Endothelial cell of umbilical vein (primary cell): ENCODE results near the gene CIAO3. TPM values are rescaled to one million over a fixed set of nuclear protein-coding genes. Genes with fewer than 3 reads are reported as not detected.

Experiments used
- BruUV-seq: library from RNA; stranded (reverse); fragments of 400-500 nt; replicated peaks from 2 replicates; lab custom pipeline; 2021; lab: Mats Ljungman, UMichigan
- CTCF ChIA-PET: fragments of 300-600, 350-600 bp; sonication (Branson Sonifier 250); formaldehyde crosslinking; loops from one replicate; lab custom pipeline; 2021; ENCODE audit warnings: antibody characterized with exemption, inconsistent platforms; lab: Charles Lee
- POLR2A ChIA-PET: fragments of 300-600, 350-600 bp; sonication (Branson Sonifier 250); formaldehyde crosslinking; loops from one replicate; lab custom pipeline; 2021; ENCODE audit warnings: antibody characterized with exemption, inconsistent platforms; lab: Charles Lee
- DNase-seq: peaks from one replicate; pipeline ENCODE4 v3.0.0-alpha.2; 2011; ENCODE audit warnings: low read depth, low spot score
- FAIRE-seq: peaks from 2 replicates; lab custom pipeline; 2011; peaks lifted over from hg19 to GRCh38; lab: Jason Lieb, UNC
- H2AFZ ChIP-seq: 2 replicates; pipeline ENCODE4 v1.6.0; 2012; ENCODE audit warnings: low read depth, low read length, control low read depth, inconsistent platforms
- H3K27ac ChIP-seq: 2 replicates; pipeline ENCODE4 v1.5.1; 2011; ENCODE audit warnings: low read depth, mild to moderate bottlenecking, control low read depth, low read length, moderate library complexity; ENCODE audit not compliant: insufficient read depth
- H3K27me3 ChIP-seq, 2 experiments: 2 replicates each; pipeline versions ENCODE4 v1.6.0 to v1.6.1; 2011; ENCODE audit warnings: low read length in 2 of 2, mixed read lengths in 1 of 2; ENCODE audit not compliant: control insufficient read depth in 2 of 2, insufficient read depth in 2 of 2
- H3K36me3 ChIP-seq, 2 experiments: 2 replicates in 1 of 2; 3 replicates in 1 of 2; pipeline ENCODE4 v1.5.1; 2011; ENCODE audit warnings: low read length in 2 of 2, mild to moderate bottlenecking in 1 of 2, moderate library complexity in 1 of 2; ENCODE audit not compliant: control insufficient read depth in 2 of 2, insufficient read depth in 2 of 2; ENCODE audit errors: extremely low read depth in 1 of 2
- H3K4me1 ChIP-seq: 3 replicates; pipeline ENCODE4 v1.5.1; 2011; ENCODE audit warnings: mild to moderate bottlenecking, low read length; ENCODE audit not compliant: control insufficient read depth, insufficient read depth; ENCODE audit errors: extremely low read depth
- H3K4me2 ChIP-seq: 2 replicates; pipeline ENCODE4 v1.6.1; 2011; ENCODE audit warnings: low read length, control low read depth, mixed read lengths; ENCODE audit not compliant: insufficient read depth
- H3K4me3 ChIP-seq, 3 experiments: fragments of 200-600 bp in 1 of 3; sonication (generic), shearing (Covaris generic) in 1 of 3; replicated peaks in 1 of 3; 2 replicates each; pipeline ENCODE4 v1.5.1; 2011 to 2016; ENCODE audit warnings: control low read depth in 3 of 3, low read length in 3 of 3, mild to moderate bottlenecking in 2 of 3, inconsistent platforms in 1 of 3, low read depth in 1 of 3, moderate library complexity in 1 of 3; ENCODE audit not compliant: insufficient read depth in 1 of 3
- H3K79me2 ChIP-seq: 2 replicates; pipeline ENCODE4 v1.6.0; 2012; ENCODE audit warnings: low read length, inconsistent platforms; ENCODE audit not compliant: control insufficient read depth, insufficient read depth
- H3K9ac ChIP-seq: replicated peaks from 2 replicates; pipeline ENCODE3; 2011; ENCODE audit warnings: low read length, control low read depth; ENCODE audit not compliant: insufficient read depth; ENCODE audit errors: extremely low read depth
- H3K9me1 ChIP-seq: replicated peaks from 3 replicates; pipeline ENCODE4 v1.6.0; 2011; ENCODE audit warnings: mild to moderate bottlenecking, low read length; ENCODE audit not compliant: control insufficient read depth, insufficient read depth; ENCODE audit errors: extremely low read depth
- H3K9me3 ChIP-seq: replicated peaks from 2 replicates; pipeline ENCODE4 v1.5.1; 2012; ENCODE audit warnings: low read length, inconsistent platforms; ENCODE audit not compliant: control insufficient read depth, insufficient read depth
- H4K20me1 ChIP-seq: replicated peaks from 2 replicates; pipeline ENCODE3; 2011; ENCODE audit warnings: mild to moderate bottlenecking, low read length; ENCODE audit not compliant: control insufficient read depth, insufficient read depth; ENCODE audit errors: extremely low read depth
- CTCF ChIP-seq, 2 donors: IDR thresholded peaks; 1 replicate in 1 of 2; 2 replicates in 1 of 2; pipeline ENCODE4 v1.5.1; 2011; ENCODE audit warnings: low read length in 2 of 2, mild to moderate bottlenecking in 2 of 2, moderate library complexity in 2 of 2, control low read depth in 1 of 2, inconsistent platforms in 1 of 2, low read depth in 1 of 2; ENCODE audit not compliant: insufficient read depth in 1 of 2; ENCODE audit errors: extremely low read depth in 1 of 2
- EZH2 ChIP-seq: IDR thresholded peaks from 2 replicates; pipeline ENCODE4 v1.6.1; 2012; ENCODE audit warnings: borderline replicate concordance, low read depth, mild to moderate bottlenecking, moderate library complexity, low read length, inconsistent platforms; ENCODE audit not compliant: severe bottlenecking
- FOS ChIP-seq: IDR thresholded peaks from 2 replicates; pipeline ENCODE4 v1.6.1; 2011; ENCODE audit warnings: mild to moderate bottlenecking, low read length, moderate library complexity, borderline replicate concordance; ENCODE audit not compliant: insufficient read depth
- GATA2 ChIP-seq: IDR thresholded peaks from 2 replicates; pipeline ENCODE4 v1.7.0; 2011; ENCODE audit warnings: low read depth, mild to moderate bottlenecking, moderate library complexity, mixed read lengths, low read length; ENCODE audit not compliant: insufficient read length, insufficient read depth
- JUN ChIP-seq: IDR thresholded peaks from 2 replicates; pipeline ENCODE4 v1.6.1; 2011; ENCODE audit warnings: borderline replicate concordance, low read depth; ENCODE audit not compliant: insufficient read length, insufficient read depth
- MYC ChIP-seq: IDR thresholded peaks from one replicate; pipeline ENCODE4 v1.6.1; 2011; ENCODE audit warnings: mild to moderate bottlenecking, low read depth, low read length
- POLR2A ChIP-seq: IDR thresholded peaks from 2 replicates; pipeline ENCODE4 v1.6.1; 2012; ENCODE audit warnings: low read depth, mild to moderate bottlenecking, control low read depth, low read length
- POLR2AphosphoS5 ChIP-seq: IDR thresholded peaks from 2 replicates; pipeline ENCODE4 v1.6.1; 2012; ENCODE audit warnings: low read depth, mild to moderate bottlenecking, control low read depth, low read length, moderate library complexity; ENCODE audit not compliant: insufficient read depth
- dilution Hi-C: fragments of 300-500 bp; cut with MboI; formaldehyde crosslinking; loops from one replicate; pipeline ENCODE4 v1.15.0; 2019; ENCODE audit warnings: low sequenced_read_pairs; ENCODE audit not compliant: extremely low pct_ligation_motif_present
- intact Hi-C: fragments of 100-400 bp; cut with micrococcal nuclease; formaldehyde crosslinking; loops from one replicate; pipeline ENCODE4 v1.10.0; 2022
- polyA plus RNA-seq, 4 experiments: library from polyadenylated mRNA; depleted of rRNA in 3 of 4; stranded (reverse) in 3 of 4; unstranded in 1 of 4; fragments of >200 nt; gene quantifications; 2 replicates each; pipeline versions ENCODE4 v1.2.1 to v1.2.3, GENCODE V29; 2011 to 2012; ENCODE audit warnings: missing spikeins in 1 of 4
- total RNA-seq: library from RNA; stranded (reverse); gene quantifications from 2 replicates; pipeline ENCODE4 v1.2.3, GENCODE V29; 2021
- TF ChIP-seq, protein P1 (sequence below): IDR thresholded peaks from 2 replicates; pipeline ENCODE4 v1.6.1; 2011; ENCODE audit not compliant: insufficient read depth, insufficient read length

CIAO3 gene
- total and polyA plus RNA-seq, 2 donors (not counting 3 experiments of a cell fraction or from before 2014, with no cell fraction given): 23.1 to 33.8 TPM

DNA sequence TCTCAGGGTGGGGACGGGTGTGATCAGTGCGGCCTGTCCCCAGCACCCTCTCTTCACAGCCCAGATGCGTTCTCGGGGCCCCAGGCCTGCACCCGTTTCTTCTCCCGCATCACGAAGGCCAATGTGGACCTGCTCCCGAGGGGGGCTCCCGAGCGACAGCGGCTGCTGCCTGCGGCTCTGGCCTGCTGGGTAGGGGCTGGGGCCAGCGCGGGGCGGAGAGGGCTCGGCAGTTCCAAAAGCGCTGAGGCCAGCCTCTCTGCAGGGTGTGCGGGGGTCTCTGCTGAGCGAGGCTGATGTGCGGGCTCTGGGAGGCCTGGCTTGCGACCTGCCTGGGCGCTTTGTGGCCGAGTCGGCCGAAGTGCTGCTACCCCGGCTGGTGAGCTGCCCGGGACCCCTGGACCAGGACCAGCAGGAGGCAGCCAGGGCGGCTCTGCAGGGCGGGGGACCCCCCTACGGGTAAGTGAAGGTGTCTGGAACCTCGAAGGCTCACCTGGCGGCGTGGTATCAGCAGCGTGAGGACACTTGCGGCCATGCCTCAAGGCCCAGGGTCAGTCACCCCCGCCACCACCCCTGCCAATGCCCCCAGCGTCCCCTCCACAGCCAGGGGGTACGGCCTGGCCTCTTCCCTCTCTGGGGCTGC is 24.2 kb upstream of the CIAO3 start:
- no peak for FAIRE-seq
- dilution Hi-C loops: no loop called here
- no peak overlapping the region for H2AFZ ChIP-seq
- H3K27ac ChIP-seq: no peak overlapping the region
- H3K4me2 ChIP-seq: no peak overlapping the region
- ChIA-PET CTCF (no interaction called here), POLR2A (no interaction called here)
- no peaks in the 10 kb centered on the region for H3K79me2 ChIP-seq
- H4K20me1 ChIP-seq: no peaks in the 10 kb centered on the region
- no peak overlapping the region for H3K4me3 ChIP-seq
- H3K9me1 ChIP-seq: no peaks in the 10 kb centered on the region
- TF ChIP-seq JUN: no peak
- TF ChIP-seq EZH2: no peak
- TF ChIP-seq, protein P1, sequence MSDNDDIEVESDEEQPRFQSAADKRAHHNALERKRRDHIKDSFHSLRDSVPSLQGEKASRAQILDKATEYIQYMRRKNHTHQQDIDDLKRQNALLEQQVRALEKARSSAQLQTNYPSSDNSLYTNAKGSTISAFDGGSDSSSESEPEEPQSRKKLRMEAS: no peak
- no peak for TF ChIP-seq GATA2
- no peak for TF ChIP-seq POLR2AphosphoS5
- TF ChIP-seq FOS: no peak
- no peak for TF ChIP-seq MYC
- no peak for TF ChIP-seq POLR2A
- TF ChIP-seq CTCF (IDR thresholded peaks at IDR 0.05; ENCODE audit: extremely low read depth in 1 of 2, insufficient read depth in 1 of 2, low read depth in 1 of 2, low read length in 2 of 2): no peak
- no TSS peak for BruUV-seq
- intact Hi-C loops: no loop called here
- no peaks in the 10 kb centered on the region for H3K4me1 ChIP-seq
- no peaks in the 10 kb centered on the region for H3K9me3 ChIP-seq
- DNase-seq: no peak
- H3K9ac ChIP-seq: no peak overlapping the region
- no peaks in the 10 kb centered on the region for H3K36me3 ChIP-seq
- H3K27me3 ChIP-seq: no peaks in the 10 kb centered on the region
